HG02763 (cell line): ENCODE measurements around the gene UNC119B.

Source experiments
- ATAC-seq: cut with Tn5 transposase; IDR thresholded peaks from one replicate; pipeline ENCODE4 v1.9.1; 2021; ENCODE audit warnings: mild to moderate bottlenecking, moderate library complexity; ENCODE audit not compliant: unreplicated experiment

UNC119B gene

DNA sequence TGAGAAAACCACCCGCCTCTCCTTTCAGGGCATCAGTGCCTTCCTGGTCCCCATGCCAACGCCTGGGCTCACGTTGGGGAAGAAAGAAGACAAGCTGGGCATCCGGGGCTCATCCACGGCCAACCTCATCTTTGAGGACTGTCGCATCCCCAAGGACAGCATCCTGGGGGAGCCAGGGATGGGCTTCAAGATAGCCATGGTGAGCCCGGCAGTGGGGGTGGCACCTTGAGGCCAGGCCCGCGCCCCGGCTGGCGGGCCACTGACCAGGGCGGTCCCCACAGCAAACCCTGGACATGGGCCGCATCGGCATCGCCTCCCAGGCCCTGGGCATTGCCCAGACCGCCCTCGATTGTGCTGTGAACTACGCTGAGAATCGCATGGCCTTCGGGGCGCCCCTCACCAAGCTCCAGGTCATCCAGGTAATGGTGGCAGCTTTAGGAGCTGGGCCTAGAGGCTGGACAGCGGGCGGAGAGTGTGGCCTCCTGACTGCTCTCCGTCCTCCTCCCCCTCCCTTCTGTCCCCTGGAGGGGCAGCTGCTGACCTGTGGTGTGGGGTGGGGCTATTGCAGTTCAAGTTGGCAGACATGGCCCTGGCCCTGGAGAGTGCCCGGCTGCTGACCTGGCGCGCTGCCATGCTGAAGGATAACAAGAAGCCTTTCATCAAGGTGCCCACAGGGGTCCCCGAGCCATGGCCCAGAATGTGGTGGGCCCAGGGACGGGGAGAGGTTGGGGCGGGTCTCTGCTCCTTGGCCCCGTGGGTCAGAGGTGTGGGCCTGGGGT is 28.2 kb downstream of the UNC119B start:
- ATAC-seq, result no peak

GRCh38 chr12:120739031-120739762 is 28.9 kb downstream of the UNC119B start:
- ATAC-seq, result no peak

- ATAC-seq, result no peak
Measured at GRCh38 chr12:120739821-120740613, 29.8 kb downstream of the UNC119B start.

- no peak for ATAC-seq
Measured at GRCh38 chr12:120740871-120741270, 30.6 kb downstream of the UNC119B start.

GRCh38 chr12:120741476-120742421 is 31.5 kb downstream of the UNC119B start:
- no peak for ATAC-seq

DNA sequence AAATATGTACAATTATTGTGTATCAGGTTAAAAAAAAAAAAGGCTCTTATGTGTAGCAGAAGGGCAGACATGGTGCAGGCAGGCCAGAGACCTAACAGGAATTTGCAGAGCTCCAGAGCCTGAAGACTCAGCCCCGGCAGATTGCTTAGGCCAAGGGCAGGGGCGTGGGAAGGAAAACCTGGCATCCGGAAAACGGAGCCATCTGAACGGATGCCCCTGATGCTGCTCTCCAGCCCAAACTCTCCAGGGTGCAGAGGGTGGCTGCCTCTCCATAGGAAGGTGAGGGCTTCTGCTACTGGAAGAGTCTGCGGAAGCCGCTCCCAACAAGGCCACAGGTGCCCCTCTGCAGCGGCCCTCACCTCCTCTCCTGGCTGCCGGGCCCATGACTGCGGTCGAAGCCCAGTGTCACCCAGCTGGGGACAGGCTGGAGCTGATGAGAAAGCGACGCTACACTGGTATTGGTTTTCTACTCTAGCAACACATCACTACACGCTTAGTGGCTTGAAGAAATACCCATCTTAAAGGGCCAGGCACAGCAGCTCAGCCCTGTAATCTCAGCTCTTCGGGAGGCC is 34.8 kb downstream of the UNC119B start:
- ATAC-seq, result no peak

DNA sequence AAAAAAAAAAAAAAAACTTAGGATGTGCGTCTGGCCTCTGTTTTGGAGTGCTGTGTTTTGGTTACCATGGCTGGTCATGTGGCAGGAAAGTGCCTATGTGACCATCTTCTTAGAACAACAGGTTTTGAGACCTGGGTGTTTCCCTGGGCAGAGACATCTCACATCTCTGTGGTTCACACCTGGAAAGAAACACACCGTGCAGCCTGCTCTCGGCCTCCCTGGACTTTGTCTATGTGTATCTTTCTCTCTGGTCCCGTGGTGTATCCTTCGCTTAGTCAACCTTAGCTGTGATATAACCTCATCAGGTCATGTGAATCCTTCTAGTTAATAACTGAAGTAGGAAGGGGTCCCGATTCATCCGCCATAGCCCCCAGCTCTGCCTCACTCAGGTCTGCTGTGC is 38.0 kb downstream of the UNC119B start:
- no peak for ATAC-seq

- no peak for ATAC-seq
Measured at GRCh38 chr12:120749256-120749655, 39.0 kb downstream of the UNC119B start.

- ATAC-seq, result no peak
Measured at GRCh38 chr12:120750806-120751205, 40.5 kb downstream of the UNC119B start.

- no peak for ATAC-seq
Measured at GRCh38 chr12:120751389-120751788, 41.1 kb downstream of the UNC119B start.

GRCh38 chr12:120754792-120755191 is 44.5 kb downstream of the UNC119B start:
- ATAC-seq, result no peak

DNA sequence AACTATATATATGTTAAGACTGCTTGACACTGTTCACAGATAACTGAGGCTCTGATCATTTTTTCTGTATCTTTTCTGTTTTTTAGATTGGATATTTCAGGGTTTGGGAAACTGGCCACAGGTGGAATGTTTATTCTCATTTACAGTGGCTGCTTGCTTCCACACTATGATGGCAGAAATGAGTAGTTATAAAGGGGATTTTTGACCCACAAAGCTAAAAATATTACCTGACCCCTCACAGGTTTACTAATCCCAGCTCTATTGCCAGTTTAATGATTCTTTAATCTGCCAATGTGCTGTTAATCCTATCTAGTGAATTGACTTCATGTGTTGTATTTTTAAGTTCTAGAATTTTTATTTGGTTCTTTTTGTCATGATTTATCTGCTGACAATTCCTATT is 45.0 kb downstream of the UNC119B start:
- no peak for ATAC-seq

- ATAC-seq, result no peak
Measured at GRCh38 chr12:120757226-120757742, 47.0 kb downstream of the UNC119B start.

DNA sequence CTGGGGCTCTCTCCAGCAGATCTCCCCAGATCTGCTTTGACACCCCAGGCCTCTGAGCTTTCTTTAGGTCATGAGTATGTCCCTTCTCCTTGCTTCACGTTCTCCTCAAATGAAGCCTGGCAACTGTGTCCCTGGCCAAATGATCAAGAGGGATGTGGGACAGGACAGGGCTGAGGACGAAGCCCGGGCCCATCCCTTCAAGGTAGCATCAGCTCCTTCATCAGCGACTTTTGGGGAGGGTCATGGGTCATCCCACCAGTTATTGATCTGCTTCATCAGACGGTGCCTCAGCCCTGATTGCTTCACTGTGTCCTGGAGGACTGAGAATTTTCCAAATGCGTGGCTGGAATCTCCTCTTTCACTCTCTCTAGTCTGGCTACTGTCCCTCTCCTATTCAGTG is 47.7 kb downstream of the UNC119B start:
- no peak for ATAC-seq

- ATAC-seq, result no peak
Measured at GRCh38 chr12:120758798-120759590, 48.7 kb downstream of the UNC119B start.

- ATAC-seq, result no peak
Measured at GRCh38 chr12:120759591-120760348, 49.5 kb downstream of the UNC119B start.

DNA sequence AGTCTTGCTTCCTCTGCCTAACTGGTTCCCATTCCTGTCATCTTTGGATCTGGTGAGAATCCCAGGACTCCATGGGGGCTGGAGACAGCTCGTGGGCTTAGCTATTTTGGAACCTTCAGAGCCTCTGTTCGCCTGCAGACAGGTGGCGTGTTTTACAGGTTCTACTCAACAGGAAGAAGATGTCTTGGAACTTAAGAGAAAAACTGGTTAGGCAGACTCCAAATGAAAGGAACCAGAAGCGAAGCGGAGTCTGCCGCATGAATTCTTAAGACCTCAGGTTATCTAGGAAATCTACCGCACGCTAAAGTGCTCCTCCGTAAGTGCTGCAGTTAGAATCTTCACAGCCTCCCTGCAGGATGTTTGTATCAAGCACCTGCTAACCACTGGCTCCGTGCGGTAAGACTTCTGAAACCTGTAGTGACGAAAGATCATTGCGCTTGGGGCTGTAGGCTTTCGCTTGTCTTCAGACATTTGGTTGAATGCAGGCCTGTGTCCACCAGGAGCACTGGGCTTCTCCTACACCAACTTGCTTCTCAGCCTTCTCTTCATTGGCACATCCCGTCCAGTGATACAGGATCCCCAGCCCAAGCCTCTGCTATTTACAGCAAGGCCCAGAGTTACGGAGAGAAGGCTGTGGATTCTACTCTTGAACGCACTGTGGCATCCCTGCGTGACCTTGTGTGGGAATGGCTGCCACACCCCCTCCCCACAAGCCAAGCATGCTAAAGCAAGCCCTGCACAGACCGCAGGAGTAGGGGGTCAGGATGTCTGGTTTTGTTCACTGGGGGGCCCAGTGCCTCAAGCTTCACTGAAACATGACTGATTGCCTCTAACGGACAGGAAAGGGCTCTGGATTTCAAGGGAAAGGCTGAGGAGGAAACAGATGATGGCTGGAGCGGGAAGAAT is 50.3 kb downstream of the UNC119B start:
- ATAC-seq, result no peak
